T-cell (primary cell): ENCODE measurements around the gene PPP1R15B. TPM values are rescaled to one million over a fixed set of nuclear protein-coding genes. Genes with fewer than 3 reads are reported as not detected.

Source experiments
- ATAC-seq, 4 experiments: fragments of 200-7000 bp in 3 of 4; fragments of 150-1000 bp in 1 of 4; cut with Tn5 transposase; replicated peaks in 1 of 4; 1 replicate in 3 of 4; 2 replicates in 1 of 4; pipeline ENCODE4 v1.10.0; 2021; ENCODE audit warnings: moderate library complexity in 3 of 4, mild to moderate bottlenecking in 2 of 4, moderate number of reproducible peaks in 1 of 4
- CTCF ChIA-PET, 2 donors: fragments of 300-600 bp; sonication (Branson Sonifier 250); formaldehyde crosslinking; loops; one replicate each; lab custom pipeline; 2022; ENCODE audit warnings: antibody characterized with exemption in 2 of 2; lab: Charles Lee
- POLR2A ChIA-PET, 2 donors: fragments of 300-600 bp; sonication (Branson Sonifier 250); formaldehyde crosslinking; loops; one replicate each; lab custom pipeline; 2022; ENCODE audit warnings: antibody characterized with exemption in 2 of 2; lab: Charles Lee
- DNase-seq, 35 experiments: peaks; one replicate each; pipeline versions ENCODE4 v3.0.0 to v3.0.0-alpha.2; 2013 to 2023
- H3K27ac ChIP-seq: one replicate; pipeline ENCODE4 v1.5.1; 2013; ENCODE audit warnings: low read length
- H3K27me3 ChIP-seq, 2 experiments: replicated peaks in 1 of 2; 1 replicate in 1 of 2; 2 replicates in 1 of 2; pipeline versions ENCODE4 v1.6.1 to v1.7.0; 2013; ENCODE audit warnings: low read length in 1 of 2, mixed read lengths in 1 of 2; ENCODE audit not compliant: control insufficient read depth in 2 of 2, insufficient read depth in 2 of 2; ENCODE audit errors: extremely low read depth in 1 of 2
- H3K36me3 ChIP-seq, 2 donors: 1 replicate in 1 of 2; 2 replicates in 1 of 2; pipeline versions ENCODE4 v1.6.1 to v1.7.0; 2013; ENCODE audit warnings: low read length in 1 of 2; ENCODE audit not compliant: control insufficient read depth in 2 of 2, insufficient read depth in 1 of 2; ENCODE audit errors: extremely low read depth in 1 of 2
- H3K4me1 ChIP-seq, 2 experiments: 1 replicate in 1 of 2; 2 replicates in 1 of 2; pipeline versions ENCODE4 v1.6.1 to v1.7.0; 2013; ENCODE audit warnings: low read length in 2 of 2, mixed read lengths in 1 of 2; ENCODE audit not compliant: insufficient read depth in 2 of 2, control insufficient read depth in 1 of 2; ENCODE audit errors: extremely low read depth in 1 of 2
- H3K4me3 ChIP-seq, 2 donors: 1 replicate in 1 of 2; 2 replicates in 1 of 2; pipeline versions ENCODE4 v1.5.1 to v1.7.0; 2013; ENCODE audit warnings: mild to moderate bottlenecking in 2 of 2, low read length in 1 of 2, moderate library complexity in 1 of 2; ENCODE audit not compliant: control insufficient read depth in 1 of 2; ENCODE audit errors: extremely low read depth in 1 of 2
- H3K9me3 ChIP-seq: 2 replicates; pipeline ENCODE4 v1.7.0; 2013
- H3K27ac Mint-ChIP-seq, 2 donors: one replicate each; pipeline ENCODE4 v1.8.0; 2020 to 2021; ENCODE audit warnings: mild to moderate bottlenecking in 2 of 2, mixed read lengths in 2 of 2
- H3K27me3 Mint-ChIP-seq, 2 donors: one replicate each; pipeline ENCODE4 v1.8.0; 2021 to 2022; ENCODE audit warnings: mixed read lengths in 2 of 2
- H3K36me3 Mint-ChIP-seq: one replicate; pipeline ENCODE4 v1.8.0; 2021; ENCODE audit warnings: mixed read lengths
- H3K4me1 Mint-ChIP-seq, 3 donors: one replicate each; pipeline ENCODE4 v1.8.0; 2020 to 2022; ENCODE audit warnings: mixed read lengths in 3 of 3, mild to moderate bottlenecking in 1 of 3
- H3K4me3 Mint-ChIP-seq, 3 donors: one replicate each; pipeline ENCODE4 v1.8.0; 2020 to 2022; ENCODE audit warnings: mild to moderate bottlenecking in 3 of 3, mixed read lengths in 3 of 3, moderate library complexity in 3 of 3
- H3K9me3 Mint-ChIP-seq, 3 donors: one replicate each; pipeline ENCODE4 v1.8.0; 2020 to 2022; ENCODE audit warnings: mixed read lengths in 3 of 3
- WGBS: methylation state at CpG from one replicate; pipeline ENCODE4 v1.1.5; 2013; ENCODE audit warnings: missing lambda C conversion rate; ENCODE audit not compliant: insufficient coverage; 5-methylcytosine and 5-hydroxymethylcytosine counted together
- total RNA-seq, 35 experiments: library from RNA in 6 of 35; stranded (reverse) in 6 of 35; fragments of 120-200 nt in 1 of 35; gene quantifications; one replicate each; pipeline versions ENCODE4 v1.2.1 to v1.2.4 and lab custom pipeline; 2013 to 2026

The PPP1R15B gene
- total RNA-seq, 5 donors from 2014 or later (not counting 1 experiment from before 2014, with no cell fraction given): 67.9 to 151 (median 70.6) TPM

GRCh38 chr1:204413170-204413535 lies 1.5 kb upstream of the PPP1R15B start:
- ChIA-PET POLR2A (no interaction called here), CTCF (interaction anchor here (0.6 to 0.8 kb wide), 3 partner anchors 89 to 1317 kb away, joined by 3 to 4 read pairs (median 3); no protein-coding TSS in a partner anchor)
- Mint-ChIP-seq H3K36me3 (peaks cover 21% of the 10 kb centered on the region), H3K4me1 (peaks cover 14 to 17% (median 17%) of the 10 kb centered on the region in 3 donors), H3K4me3 (peak overlapping the region in 2 of 3 donors; percentile 37 to 98), H3K27me3 (no peaks in the 10 kb centered on the region), H3K9me3 (no peaks in the 10 kb centered on the region), H3K27ac (peak overlapping the region; percentile 55)
- no peaks in the 10 kb centered on the region for H3K9me3 ChIP-seq
- ATAC-seq (no peak), DNase-seq (no peak)
- H3K4me3 ChIP-seq: no peak overlapping the region
- peaks cover 0 to 4% of the 10 kb centered on the region in 2 donors for H3K36me3 ChIP-seq
- peaks cover 3 to 9% of the 10 kb centered on the region in 2 experiments for H3K4me1 ChIP-seq
- no peaks in the 10 kb centered on the region for H3K27me3 ChIP-seq
- no peak overlapping the region for H3K27ac ChIP-seq
- WGBS: no CpG with 5 or more reads among the region's 1 CpG

DNA sequence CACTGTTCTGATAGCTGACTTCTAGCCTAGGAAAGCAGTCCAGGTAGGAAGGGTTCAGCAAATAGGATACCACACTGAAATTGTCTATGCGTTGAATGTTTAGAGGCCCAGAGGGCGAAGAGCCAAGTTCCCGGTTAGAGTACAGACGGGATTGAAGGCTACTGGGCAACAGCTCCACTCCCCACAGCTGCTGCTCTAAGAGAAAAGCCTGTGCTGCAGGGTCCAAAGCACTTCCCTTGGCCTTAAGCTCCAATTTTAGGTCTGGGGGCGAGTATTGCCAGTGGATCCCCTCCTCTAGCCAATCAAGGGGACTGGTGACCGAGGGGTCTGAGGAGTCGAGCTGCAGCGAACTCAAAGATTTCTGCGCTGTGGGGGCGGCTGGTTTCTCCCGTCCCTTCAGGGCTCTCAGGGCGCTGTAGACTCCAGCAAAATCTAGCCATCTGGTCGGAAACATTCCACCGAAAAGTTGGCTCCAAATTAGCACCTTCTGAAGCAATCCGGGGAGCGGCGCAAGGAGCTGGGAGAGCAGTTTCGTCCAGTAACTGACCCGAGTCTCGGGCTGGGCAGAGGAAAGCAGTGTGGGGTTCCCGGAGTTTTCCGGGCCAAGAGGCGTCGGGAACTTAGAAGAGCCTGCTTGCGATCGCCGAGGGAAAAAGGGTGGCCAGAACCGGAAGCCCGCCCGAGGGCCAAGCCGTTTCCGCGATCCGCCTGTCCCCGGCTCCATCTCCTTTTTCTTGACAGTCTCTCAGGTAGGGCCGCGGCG lies 748 bp downstream of the PPP1R15B start:
- Histone ChIP-seq H3K36me3 (peaks cover 0 to 7% of the 10 kb centered on the region in 2 donors), H3K9me3 (no peaks in the 10 kb centered on the region), H3K27ac (peak overlapping the region; percentile 100), H3K27me3 (no peaks in the 10 kb centered on the region), H3K4me3 (peak overlapping the region; percentile 96 to 100), H3K4me1 (peaks cover 8 to 13% of the 10 kb centered on the region in 2 experiments)
- WGBS: under 1% methylated on average over 35 of the region's 38 CpGs
- Mint-ChIP-seq H3K4me1 (peaks cover 13 to 30% (median 13%) of the 10 kb centered on the region in 3 donors), H3K27me3 (no peaks in the 10 kb centered on the region), H3K27ac (peak overlapping the region; percentile 99 to 100), H3K9me3 (no peaks in the 10 kb centered on the region), H3K4me3 (peak overlapping the region; percentile 98 to 99 (median 98)), H3K36me3 (peaks cover 37% of the 10 kb centered on the region)
- ATAC-seq (peak; percentile 11 to 47 (median 36)), DNase-seq (peak in 12 of 35 experiments; percentile 2 to 45 (median 20))
- ChIA-PET CTCF (interaction anchor here (0.8 to 4.9 kb wide), 4 partner anchors 13 to 47 kb away, joined by 3 to 53 read pairs (median 4); no protein-coding TSS in a partner anchor), POLR2A (interaction anchor here (0.5 to 1.6 kb wide), 8 partner anchors 8 to 259 kb away, joined by 3 to 19 read pairs (median 4); partner anchors contain the start of gene ETNK2 (in 1 of the 2))

DNA sequence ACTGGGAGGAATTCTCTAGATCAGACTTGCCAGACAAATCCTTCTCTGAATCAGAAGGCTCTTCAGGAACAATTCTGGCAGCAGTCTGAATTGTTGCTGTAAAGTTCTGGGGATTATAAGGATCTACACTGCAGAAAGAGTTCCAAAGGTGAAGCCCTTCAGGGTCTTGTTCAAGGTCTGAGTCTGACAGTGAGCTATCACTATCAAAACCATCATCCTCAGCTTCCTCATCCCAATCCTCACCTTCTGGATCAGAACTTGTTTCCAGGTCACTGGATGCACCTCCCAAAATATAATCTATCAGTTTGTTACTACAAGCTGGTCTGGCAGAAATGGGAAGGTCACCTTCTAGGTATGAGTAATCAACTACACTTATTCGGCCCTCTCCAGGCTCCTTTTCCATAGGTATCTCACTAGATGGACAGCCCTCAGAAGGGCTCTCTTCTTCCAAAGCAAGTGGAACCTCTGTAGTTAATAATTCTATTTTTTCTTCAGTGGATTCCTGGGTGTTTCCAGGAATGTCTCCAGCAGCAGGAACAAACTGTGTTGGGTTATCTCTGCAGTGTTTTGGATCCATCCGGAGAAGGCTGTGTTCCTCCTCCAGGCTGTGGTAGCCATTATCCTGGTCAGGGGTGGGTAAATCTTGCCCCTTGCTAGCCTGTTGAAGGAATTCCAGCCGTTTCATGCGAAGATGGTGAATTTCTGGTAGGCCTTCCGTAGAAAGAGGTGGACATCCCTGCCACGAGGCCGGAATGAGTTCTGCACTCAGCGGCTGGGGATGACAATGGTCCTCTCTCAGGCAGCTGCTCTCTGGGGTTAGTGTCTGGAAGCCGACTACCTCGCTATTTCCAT lies 1.6 kb downstream of the PPP1R15B start:
- no peak for ATAC-seq
- Histone ChIP-seq H3K27ac (peak overlapping the region; percentile 100), H3K4me3 (peak overlapping the region; percentile 96 to 100), H3K9me3 (no peaks in the 10 kb centered on the region), H3K4me1 (peaks cover 13% of the 10 kb centered on the region in 2 experiments), H3K36me3 (peaks cover 0 to 15% of the 10 kb centered on the region in 2 donors), H3K27me3 (no peaks in the 10 kb centered on the region)
- Mint-ChIP-seq H3K27me3 (no peaks in the 10 kb centered on the region), H3K9me3 (no peaks in the 10 kb centered on the region), H3K4me1 (peaks cover 16 to 38% (median 18%) of the 10 kb centered on the region in 3 donors), H3K27ac (peak overlapping the region; percentile 99 to 100), H3K36me3 (peaks cover 39% of the 10 kb centered on the region), H3K4me3 (peak overlapping the region; percentile 98 to 99 (median 98))
- no peak for DNase-seq
- ChIA-PET CTCF (interaction anchor here (0.8 to 4.9 kb wide), 4 partner anchors 12 to 47 kb away, joined by 3 to 53 read pairs (median 4); no protein-coding TSS in a partner anchor), POLR2A (interaction anchor here (0.5 to 1.6 kb wide), 8 partner anchors 7 to 1135 kb away, joined by 3 to 4 read pairs (median 4); partner anchors contain the start of gene ETNK2 (in 1 of the 2))
- WGBS: 0% methylated on average over 9 of the region's 10 CpGs

DNA sequence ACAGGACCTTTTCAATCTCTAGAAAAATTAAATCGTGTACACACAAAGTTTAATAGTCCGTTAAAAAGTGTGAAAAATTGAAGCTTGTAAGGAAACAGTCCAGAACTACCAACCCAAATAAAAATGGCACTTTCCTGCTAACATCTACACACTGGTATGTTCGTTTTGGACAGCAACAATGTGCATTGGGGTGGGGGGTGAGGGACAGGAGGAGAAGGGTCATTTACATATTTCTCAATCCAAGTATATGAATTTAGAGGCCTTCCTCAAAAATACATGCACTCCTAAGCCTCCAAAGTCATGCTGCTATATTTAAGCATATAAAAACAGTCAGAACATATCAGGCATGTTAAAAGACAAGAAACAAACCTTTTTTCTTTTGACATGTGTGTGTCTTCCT lies 2.5 kb downstream of the PPP1R15B start:
- peaks cover under 1 to 25% of the 10 kb centered on the region in 2 donors for H3K36me3 ChIP-seq
- no peaks in the 10 kb centered on the region for H3K9me3 ChIP-seq
- no peak for DNase-seq
- H3K27me3 ChIP-seq: no peaks in the 10 kb centered on the region
- peak overlapping the region; percentile 100 for H3K27ac ChIP-seq
- H3K27ac Mint-ChIP-seq: peak overlapping the region; percentile 99 to 100
- CTCF ChIA-PET: interaction anchor here (1.2 to 4.9 kb wide), 2 partner anchors 11 kb away, joined by 3 to 53 read pairs; no protein-coding TSS in a partner anchor
- peaks cover 45% of the 10 kb centered on the region for H3K36me3 Mint-ChIP-seq
- H3K4me1 Mint-ChIP-seq: peaks cover 23 to 47% (median 26%) of the 10 kb centered on the region in 3 donors
- H3K27me3 Mint-ChIP-seq: no peaks in the 10 kb centered on the region
- no peaks in the 10 kb centered on the region for H3K9me3 Mint-ChIP-seq
- H3K4me1 ChIP-seq: peaks cover 13 to 14% of the 10 kb centered on the region in 2 experiments
- ATAC-seq: no peak
- POLR2A ChIA-PET: interaction anchor here (0.6 to 0.9 kb wide), 2 partner anchors 15 to 1134 kb away, joined by 3 to 4 read pairs; no protein-coding TSS in a partner anchor
- WGBS: no CpG with 5 or more reads among the region's 3 CpGs
- H3K4me3 Mint-ChIP-seq: peak overlapping the region; percentile 98 to 99 (median 98)
- peak overlapping the region; percentile 96 to 100 for H3K4me3 ChIP-seq

DNA sequence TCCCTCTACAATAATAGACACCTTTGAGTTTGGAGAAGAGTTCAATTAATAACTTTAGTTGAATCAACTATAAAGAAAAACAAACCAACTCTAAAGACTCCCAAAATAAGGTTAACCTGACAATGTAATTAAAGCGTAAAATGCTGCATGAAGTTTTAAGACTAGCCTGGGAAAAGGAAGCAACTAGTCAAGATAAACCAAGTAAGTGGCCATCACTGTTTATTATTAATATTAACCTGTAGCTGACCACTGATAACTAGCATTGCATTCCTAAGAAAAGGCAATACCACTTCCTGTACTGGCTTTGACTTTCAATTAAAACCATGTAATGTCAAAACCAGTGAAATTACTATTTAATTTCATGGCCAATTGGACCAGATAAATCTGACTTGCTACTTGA lies 3.0 kb downstream of the PPP1R15B start:
- Mint-ChIP-seq H3K36me3 (peaks cover 50% of the 10 kb centered on the region), H3K27me3 (no peaks in the 10 kb centered on the region), H3K4me1 (peaks cover 28 to 52% (median 31%) of the 10 kb centered on the region in 3 donors), H3K4me3 (peak overlapping the region; percentile 98 to 99 (median 98)), H3K9me3 (no peaks in the 10 kb centered on the region), H3K27ac (peak overlapping the region; percentile 80 to 100)
- peak overlapping the region; percentile 100 for H3K27ac ChIP-seq
- DNase-seq (no peak), ATAC-seq (no peak)
- peaks cover 4 to 30% of the 10 kb centered on the region in 2 donors for H3K36me3 ChIP-seq
- H3K4me1 ChIP-seq: peaks cover 13 to 14% of the 10 kb centered on the region in 2 experiments
- CTCF ChIA-PET: interaction anchor here (0.5 to 4.9 kb wide), 3 partner anchors 10 to 1071 kb away, joined by 3 to 53 read pairs (median 5); no protein-coding TSS in a partner anchor
- POLR2A ChIA-PET: no interaction called here
- no CpG with 5 or more reads among the region's 1 CpG for WGBS
- peak overlapping the region; percentile 96 to 100 for H3K4me3 ChIP-seq
- no peaks in the 10 kb centered on the region for H3K27me3 ChIP-seq
- H3K9me3 ChIP-seq: no peaks in the 10 kb centered on the region
